ENCODE measurements around the gene BTG4.

DNA sequence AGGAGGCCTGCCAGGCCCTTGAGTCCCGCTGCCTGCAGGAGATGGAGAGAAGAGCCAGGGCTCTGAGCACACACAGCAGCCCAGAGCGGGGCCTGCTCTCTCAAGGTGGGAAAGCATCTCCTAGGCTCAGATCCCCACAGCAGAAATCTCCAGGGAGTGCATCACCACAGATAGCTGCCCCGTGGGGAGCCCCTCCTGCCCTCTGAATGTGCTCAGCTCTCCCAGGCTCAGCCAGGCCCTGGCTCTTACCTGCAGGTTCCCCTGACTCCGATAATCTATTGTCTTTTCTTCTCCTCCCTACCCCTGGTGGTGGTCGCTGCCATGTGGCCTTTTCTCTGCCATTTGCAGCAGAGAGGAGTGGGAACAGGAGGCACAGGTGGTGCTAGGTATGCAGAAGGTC is 49.9 kb downstream of the BTG4 start:
- TF ChIP-seq, protein P1, sequence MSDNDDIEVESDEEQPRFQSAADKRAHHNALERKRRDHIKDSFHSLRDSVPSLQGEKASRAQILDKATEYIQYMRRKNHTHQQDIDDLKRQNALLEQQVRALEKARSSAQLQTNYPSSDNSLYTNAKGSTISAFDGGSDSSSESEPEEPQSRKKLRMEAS (IDR thresholded peaks at IDR 0.05), result no peak
- TF ChIP-seq CEBPB (IDR thresholded peaks at IDR 0.05), result no peak
- no peak for TF ChIP-seq TAF1 (IDR thresholded peaks at IDR 0.05; ENCODE audit: low read depth)
- no peak for TF ChIP-seq TCF12 (IDR thresholded peaks at IDR 0.05; ENCODE audit: low read depth)
- TF ChIP-seq EP300 (IDR thresholded peaks at IDR 0.05; ENCODE audit: borderline replicate concordance), result no peak
- TF ChIP-seq RAD21 (IDR thresholded peaks at IDR 0.05; ENCODE audit: low read depth), result no peak
